ENCODE measurements around the gene DSCAML1.

The DSCAML1 gene

DNA sequence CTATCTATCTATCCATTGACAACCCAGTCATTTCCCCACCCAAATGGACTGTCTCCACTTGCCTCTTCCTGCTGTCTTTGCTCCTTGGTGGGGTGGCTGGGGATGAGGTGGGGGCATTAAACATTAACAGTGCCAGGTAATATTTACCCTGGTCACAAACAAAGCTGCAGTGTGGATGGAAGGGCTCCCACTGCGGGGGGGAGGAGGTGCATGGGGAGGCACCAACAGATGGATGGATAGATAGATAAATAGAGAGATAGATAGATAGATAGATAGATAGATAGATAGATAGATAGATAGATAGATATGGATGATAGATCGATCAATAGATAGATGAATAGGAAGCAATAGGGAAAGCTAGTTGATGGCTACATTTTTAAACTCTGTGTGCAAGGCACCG lies 29.8 kb upstream of the DSCAML1 start:
- Mint-ChIP-seq H3K27ac (peak overlapping the region; percentile 7), H3K4me1 (peaks cover 9% of the 10 kb centered on the region), H3K27me3 (peaks cover 13% of the 10 kb centered on the region), H3K9me3 (no peaks in the 10 kb centered on the region), H3K36me3 (no peaks in the 10 kb centered on the region), H3K4me3 (no peak overlapping the region)
- DNase-seq (ENCODE audit: low spot score in 2 of 2) = no peak
- no peak for ATAC-seq (ENCODE audit: low read depth)

DNA sequence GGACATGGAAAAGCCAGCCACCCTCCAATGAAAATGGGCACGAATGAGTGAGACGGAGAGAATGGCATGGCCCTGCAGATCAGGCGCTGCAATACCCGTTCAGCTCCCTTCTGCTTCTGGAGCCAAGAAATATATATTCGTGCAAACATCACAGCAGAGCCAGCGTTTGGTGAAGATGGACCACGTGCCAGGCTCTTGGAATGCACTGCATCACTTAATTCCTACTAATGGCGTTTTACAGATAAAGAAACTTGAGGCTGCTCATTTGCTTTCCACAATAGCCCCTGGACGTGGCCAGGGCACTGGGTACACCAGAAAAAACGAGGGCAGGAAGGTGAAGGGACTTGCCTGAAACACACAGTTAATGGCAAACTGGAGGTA lies 29.2 kb upstream of the DSCAML1 start:
- DNase-seq (ENCODE audit: low spot score in 2 of 2) (no peak), ATAC-seq (ENCODE audit: low read depth) (no peak)
- no peaks in the 10 kb centered on the region for H3K9me3 Mint-ChIP-seq
- no peak overlapping the region for H3K4me3 Mint-ChIP-seq
- H3K4me1 Mint-ChIP-seq = peaks cover 9% of the 10 kb centered on the region
- peaks cover 15% of the 10 kb centered on the region for H3K27me3 Mint-ChIP-seq
- H3K36me3 Mint-ChIP-seq = no peaks in the 10 kb centered on the region
- H3K27ac Mint-ChIP-seq = no peak overlapping the region

DNA sequence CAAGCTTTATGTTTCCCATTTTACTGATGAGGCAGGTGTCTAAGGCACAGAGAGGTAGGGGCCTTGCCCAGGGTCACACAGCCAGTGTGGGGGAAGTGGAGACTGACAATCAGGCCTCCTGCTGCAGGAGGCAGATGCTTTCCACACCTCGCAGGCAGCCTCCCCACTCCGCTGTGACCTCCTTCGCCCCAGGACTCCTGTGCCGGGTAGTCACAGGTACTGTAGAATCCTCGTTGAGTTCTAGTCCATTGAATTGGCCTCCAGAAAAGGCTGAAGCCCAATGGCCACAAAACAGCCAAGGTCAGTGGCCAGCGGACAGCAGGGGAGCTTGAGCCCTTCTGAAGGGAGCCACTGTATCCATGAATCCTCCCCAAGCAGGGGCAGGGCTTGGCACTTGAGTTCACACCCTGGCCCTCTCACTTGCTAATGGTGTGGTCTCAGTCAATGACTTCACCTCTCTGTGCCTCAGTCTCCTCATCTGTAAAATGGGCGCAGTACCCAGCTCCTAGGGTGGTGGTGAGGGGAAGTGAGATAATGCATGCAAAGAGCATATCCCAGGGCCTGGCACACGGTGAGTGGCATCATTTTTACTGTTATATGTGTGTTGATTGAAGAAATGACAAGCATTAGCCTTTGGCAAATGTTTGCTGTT lies 28.6 kb upstream of the DSCAML1 start:
- H3K27me3 Mint-ChIP-seq = peaks cover 12% of the 10 kb centered on the region
- H3K4me1 Mint-ChIP-seq = peaks cover 6% of the 10 kb centered on the region
- ATAC-seq (ENCODE audit: low read depth) (no peak), DNase-seq (ENCODE audit: low spot score in 2 of 2) (no peak)
- H3K4me3 Mint-ChIP-seq = no peak overlapping the region
- no peaks in the 10 kb centered on the region for H3K9me3 Mint-ChIP-seq
- no peak overlapping the region for H3K27ac Mint-ChIP-seq
- no peaks in the 10 kb centered on the region for H3K36me3 Mint-ChIP-seq

DNA sequence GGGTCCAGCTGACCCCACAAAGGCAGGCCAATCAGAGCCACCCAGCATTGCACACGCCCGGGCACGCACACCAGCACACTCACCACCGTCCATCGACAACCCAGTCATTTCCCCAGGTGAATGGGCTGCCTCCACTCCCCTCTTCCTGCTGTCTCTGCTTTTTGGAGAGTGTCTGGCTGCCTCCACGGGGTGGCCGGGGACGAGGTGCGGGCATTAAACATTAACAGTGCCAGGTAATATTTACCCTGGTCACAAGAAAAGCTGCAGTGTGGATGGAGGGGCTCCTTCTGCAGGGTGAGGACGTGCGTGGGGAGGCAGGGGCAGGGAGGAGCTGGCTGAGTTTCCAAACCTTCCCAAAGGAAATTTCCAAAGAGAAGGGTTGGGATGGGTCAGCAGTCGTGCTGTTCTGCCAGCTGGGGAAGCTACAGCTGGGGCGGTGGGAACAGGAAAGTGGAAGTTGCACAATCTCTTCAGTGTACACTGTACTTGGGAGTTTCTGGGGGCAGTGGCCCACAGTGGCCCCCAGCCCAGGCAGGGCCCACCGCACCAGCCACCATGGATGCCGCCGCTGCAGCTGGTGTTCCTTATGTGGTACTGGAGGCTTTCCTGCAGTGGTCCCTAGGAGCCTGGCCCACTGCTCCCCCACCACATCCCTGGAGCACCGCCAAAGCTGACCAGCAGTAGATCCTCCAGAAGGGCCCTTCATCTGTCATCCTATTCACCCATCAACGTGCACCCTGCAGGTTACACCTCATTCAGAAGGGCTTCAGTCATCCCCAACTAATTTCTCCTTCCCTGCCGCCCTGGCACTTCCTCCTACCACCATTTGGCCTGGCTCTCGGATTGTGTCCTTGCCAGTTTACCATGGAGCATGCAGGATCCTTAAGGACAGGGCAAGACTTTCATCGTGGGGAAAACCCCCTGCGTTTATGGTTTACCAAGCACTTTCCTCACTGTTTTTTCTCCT lies 27.8 kb upstream of the DSCAML1 start, which contains the start of gene FXYD2:
FXYD2 (minus strand) TSS at position 174 of the 967 bp plus-strand sequence; CDS start at position 108, 66 bp downstream.
- Mint-ChIP-seq H3K9me3 (no peaks in the 10 kb centered on the region), H3K4me1 (peaks cover 8% of the 10 kb centered on the region), H3K4me3 (no peak within 1 kb of the TSS), H3K27ac (no peak within 1 kb of the TSS), H3K36me3 (no peaks in the 10 kb centered on the region), H3K27me3 (peaks cover 7% of the 10 kb centered on the region)
- no peak for DNase-seq (ENCODE audit: low spot score in 2 of 2)
- no peak for ATAC-seq (ENCODE audit: low read depth)

DNA sequence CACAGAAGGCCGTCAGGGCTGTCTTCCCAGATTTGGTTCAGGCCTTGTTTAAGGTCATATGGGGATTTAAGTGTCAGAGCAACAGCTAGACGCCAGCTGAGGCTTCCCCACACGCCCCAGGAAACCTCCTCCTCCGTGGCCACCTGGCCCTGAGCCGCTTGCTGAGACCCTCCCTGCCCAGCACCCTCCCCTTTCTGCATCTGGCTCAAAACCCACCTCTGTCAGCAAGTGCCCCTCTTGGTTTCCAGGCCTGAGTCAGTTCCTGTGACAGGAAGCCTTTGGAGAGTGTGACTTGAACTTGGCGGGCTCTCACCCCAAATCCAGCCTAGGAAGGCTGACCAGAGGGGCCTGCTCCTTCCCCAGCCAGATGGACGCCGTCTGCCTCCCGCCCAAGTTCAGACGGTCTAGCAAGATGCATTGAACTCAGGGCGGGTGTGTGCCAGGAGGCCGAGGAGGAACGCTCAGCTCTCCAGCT lies 27.0 kb upstream of the DSCAML1 start:
- H3K9me3 Mint-ChIP-seq = no peaks in the 10 kb centered on the region
- H3K27me3 Mint-ChIP-seq = peaks cover 7% of the 10 kb centered on the region
- no peak for ATAC-seq (ENCODE audit: low read depth)
- no peaks in the 10 kb centered on the region for H3K36me3 Mint-ChIP-seq
- DNase-seq (ENCODE audit: low spot score in 2 of 2) = no peak
- no peak overlapping the region for H3K27ac Mint-ChIP-seq
- H3K4me3 Mint-ChIP-seq = no peak overlapping the region
- H3K4me1 Mint-ChIP-seq = peaks cover 8% of the 10 kb centered on the region

DNA sequence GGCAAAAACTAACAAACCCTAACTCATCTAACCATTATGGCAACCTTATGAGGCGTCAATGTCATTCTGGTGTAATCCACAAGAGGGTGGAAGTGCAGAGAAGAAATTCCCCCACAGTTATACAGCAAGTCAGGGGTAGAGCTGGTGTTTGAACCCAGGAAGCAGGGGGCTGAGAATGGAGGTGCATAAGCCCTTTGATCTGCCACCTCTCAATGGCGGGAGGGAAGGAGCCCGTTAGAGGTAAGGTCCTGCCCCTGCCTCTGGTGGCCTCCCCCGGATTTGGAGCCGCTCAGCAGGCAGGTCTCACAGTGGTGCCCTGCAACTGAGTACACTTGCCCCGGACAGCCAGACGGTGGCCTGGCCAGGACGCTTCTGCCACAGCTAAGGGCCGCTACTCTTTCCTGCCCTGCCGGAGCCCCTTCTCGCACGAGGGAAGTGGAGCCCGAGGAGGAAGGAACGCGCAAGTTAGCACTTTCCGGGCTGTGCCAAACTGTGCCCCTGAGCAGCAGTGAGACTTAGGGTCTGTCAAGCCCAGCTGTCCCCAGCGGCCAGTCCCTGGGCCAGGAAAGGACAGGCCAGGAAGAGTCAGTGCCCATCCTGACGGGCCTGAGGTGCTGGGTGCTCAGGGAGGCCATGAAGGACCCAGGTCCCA lies 26.4 kb upstream of the DSCAML1 start:
- Mint-ChIP-seq H3K9me3 (no peaks in the 10 kb centered on the region), H3K36me3 (no peaks in the 10 kb centered on the region), H3K4me3 (no peak overlapping the region), H3K4me1 (peaks cover 6% of the 10 kb centered on the region), H3K27ac (no peak overlapping the region), H3K27me3 (peaks cover 7% of the 10 kb centered on the region)
- DNase-seq (ENCODE audit: low spot score in 2 of 2) = no peak
- no peak for ATAC-seq (ENCODE audit: low read depth)

DNA sequence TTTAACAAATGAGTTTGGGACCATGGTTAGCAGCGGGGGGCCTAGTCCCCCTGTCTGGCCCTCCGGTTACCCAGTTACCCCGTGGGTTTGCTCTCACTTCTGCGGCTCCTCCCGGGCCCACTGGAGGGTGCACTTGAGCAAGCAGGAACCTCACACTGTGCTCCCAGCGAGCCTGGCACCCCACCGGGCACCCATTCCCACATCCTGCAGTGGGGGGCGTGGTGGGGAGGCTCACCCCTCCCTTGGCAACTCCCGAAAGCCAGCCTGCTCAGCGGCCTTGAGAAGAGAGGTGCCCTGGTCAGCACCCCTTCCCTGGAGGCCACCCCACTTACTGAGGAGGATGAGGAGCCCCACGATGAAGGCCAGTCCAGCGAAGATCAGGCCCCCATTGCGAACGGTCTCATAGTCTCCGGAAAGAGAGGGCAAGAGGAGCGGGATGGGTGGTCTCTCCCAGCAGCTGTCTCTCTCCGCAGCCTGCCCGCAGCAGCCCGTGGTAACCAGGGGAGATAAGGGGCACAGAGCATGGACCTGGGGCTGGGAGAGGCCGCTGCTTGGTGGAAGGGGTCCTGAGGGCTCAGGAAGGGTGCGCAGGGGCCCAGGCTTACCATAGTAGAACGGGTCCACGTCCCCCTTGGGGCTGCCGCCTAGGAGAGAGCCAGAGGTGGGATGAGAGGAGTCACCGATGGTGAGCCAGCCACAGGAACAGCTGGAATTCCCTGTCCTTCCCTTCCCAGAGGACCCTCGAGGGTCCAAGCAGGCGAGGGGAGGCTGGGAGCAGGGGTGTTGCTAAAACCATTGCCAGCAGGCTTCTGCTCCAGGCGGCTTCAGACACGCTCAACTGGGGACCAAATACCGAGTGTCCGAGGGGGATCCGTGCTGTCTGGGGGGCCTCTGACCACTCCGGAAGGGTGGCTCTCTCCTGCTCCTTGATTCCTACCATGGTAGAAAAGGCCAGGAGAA lies 25.3 kb upstream of the DSCAML1 start:
- ATAC-seq (ENCODE audit: low read depth) = peak; percentile 53
- Mint-ChIP-seq H3K27me3 (peaks cover 6% of the 10 kb centered on the region), H3K27ac (no peak overlapping the region), H3K36me3 (no peaks in the 10 kb centered on the region), H3K4me1 (peaks cover 9% of the 10 kb centered on the region), H3K9me3 (no peaks in the 10 kb centered on the region), H3K4me3 (no peak overlapping the region)
- peak; percentile 35 to 55 for DNase-seq (ENCODE audit: low spot score in 2 of 2)

DNA sequence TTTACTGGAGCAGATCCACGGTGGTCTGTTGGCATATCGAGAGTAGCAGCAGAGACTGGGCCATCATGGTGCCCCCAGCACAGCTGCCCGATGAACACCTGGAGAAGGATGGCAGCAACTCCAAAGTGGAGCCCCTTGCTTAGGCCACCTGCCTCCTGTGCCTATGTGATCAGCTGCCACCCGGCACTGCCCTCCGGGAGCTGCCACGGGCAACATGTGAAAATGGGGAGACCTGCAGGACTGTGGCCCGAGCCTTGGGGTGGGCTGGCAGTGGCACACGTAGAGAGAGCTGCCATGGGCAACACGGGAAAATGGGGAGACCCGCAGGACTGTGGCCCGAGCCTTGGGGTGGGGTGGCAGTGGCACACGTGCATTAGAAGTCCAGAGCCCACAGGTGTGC lies 24.4 kb upstream of the DSCAML1 start:
- no peak overlapping the region for H3K27ac Mint-ChIP-seq
- no peak for DNase-seq (ENCODE audit: low spot score in 2 of 2)
- peaks cover 14% of the 10 kb centered on the region for H3K4me1 Mint-ChIP-seq
- H3K4me3 Mint-ChIP-seq = no peak overlapping the region
- no peaks in the 10 kb centered on the region for H3K36me3 Mint-ChIP-seq
- H3K27me3 Mint-ChIP-seq = peaks cover 4% of the 10 kb centered on the region
- no peak for ATAC-seq (ENCODE audit: low read depth)
- H3K9me3 Mint-ChIP-seq = no peaks in the 10 kb centered on the region

DNA sequence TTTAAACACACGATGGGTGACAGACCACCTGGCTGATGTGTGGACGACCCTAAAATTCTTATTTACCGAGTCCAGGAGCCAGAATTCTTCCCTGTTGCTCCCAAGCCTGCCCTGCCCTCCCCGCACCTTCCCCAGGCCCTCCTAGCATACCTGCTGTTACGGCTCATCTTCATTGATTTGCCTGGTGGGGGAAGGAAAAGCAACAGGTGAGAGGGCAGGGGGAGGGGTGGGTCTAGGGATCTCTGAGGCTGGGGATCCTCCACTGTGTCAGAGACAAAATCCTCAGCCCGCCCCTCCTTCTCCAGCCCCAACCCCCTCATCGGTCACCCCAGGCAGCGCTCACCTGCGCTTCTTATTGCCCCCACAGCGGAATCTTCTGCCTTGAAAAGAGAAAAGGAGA lies 23.5 kb upstream of the DSCAML1 start:
- Mint-ChIP-seq H3K4me1 (peaks cover 23% of the 10 kb centered on the region), H3K36me3 (no peaks in the 10 kb centered on the region), H3K4me3 (no peak overlapping the region), H3K27ac (no peak overlapping the region), H3K9me3 (no peaks in the 10 kb centered on the region), H3K27me3 (peaks cover 4% of the 10 kb centered on the region)
- ATAC-seq (ENCODE audit: low read depth) (no peak), DNase-seq (ENCODE audit: low spot score in 2 of 2) (no peak)

DNA sequence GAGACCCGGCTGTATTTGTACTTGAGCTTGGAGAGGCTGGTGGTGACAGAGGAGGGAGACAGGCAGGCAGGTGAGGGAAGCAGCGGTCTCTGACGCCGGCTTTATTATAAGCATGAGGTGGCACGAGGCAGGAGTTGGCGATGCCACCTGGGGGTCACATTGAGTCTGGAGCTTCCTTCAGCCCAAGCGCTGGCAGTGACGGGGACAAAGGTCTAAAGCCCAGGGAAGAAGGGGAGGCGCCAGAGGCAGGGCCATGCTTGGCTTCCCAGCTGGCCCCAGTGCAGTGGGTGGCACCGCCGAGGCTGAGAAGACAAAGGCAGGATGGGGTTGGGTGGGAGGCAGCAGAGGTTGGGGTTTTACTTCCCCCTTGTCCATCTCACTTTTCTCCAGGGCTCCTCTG lies 23.1 kb upstream of the DSCAML1 start:
- Mint-ChIP-seq H3K27me3 (peaks cover 4% of the 10 kb centered on the region), H3K36me3 (no peaks in the 10 kb centered on the region), H3K4me1 (peaks cover 27% of the 10 kb centered on the region), H3K27ac (no peak overlapping the region), H3K9me3 (no peaks in the 10 kb centered on the region), H3K4me3 (no peak overlapping the region)
- no peak for ATAC-seq (ENCODE audit: low read depth)
- DNase-seq (ENCODE audit: low spot score in 2 of 2) = no peak

DNA sequence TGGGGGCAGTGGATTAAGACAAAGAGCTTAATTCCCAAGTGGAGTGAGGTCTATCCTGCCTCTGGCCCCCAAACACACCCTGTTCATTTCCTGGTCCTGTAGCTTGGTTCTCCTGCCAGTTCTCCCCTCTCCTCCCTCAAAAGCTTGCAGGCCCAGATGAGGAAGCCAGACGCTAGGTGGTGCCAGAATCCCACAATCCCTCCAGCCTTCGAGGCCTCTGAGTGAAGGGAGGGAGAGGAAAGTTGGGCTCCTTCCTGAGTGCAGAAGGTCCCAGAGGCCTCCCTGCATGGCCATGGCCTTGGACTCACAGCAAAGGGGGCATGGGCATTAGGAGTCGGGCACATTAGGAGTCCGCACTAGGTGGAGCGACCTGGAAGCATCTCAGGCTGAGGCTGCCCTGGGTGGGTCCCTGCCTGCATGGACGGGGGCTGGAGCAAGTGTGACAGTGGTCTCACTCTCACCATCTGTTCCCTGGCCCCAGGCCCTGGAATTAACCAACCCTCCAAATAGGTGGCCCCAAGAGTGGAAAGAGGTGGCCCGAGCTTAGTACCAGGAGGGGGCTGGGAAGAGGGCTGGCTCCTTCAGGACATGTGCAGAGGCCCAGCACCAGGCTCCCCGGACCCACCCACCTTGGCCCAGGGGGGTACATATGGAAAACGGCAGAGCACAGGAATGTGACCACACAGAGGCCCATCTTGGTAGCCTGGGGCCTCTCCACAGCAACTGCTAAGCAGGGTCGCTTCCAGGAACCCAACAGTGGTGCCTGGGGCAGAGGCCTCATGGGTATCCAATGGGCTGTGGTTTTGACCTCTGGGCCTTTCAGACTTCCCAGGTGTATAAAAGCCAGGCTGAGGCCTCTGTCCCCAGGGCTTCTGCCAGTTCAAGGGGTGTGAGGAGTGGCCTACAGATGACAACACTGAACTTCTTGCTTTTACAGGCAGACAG lies 22.4 kb upstream of the DSCAML1 start:
- ATAC-seq (ENCODE audit: low read depth) (no peak), DNase-seq (ENCODE audit: low spot score in 2 of 2) (no peak)
- H3K4me3 Mint-ChIP-seq = no peak overlapping the region
- H3K4me1 Mint-ChIP-seq = peaks cover 33% of the 10 kb centered on the region
- H3K27ac Mint-ChIP-seq = no peak overlapping the region
- no peaks in the 10 kb centered on the region for H3K9me3 Mint-ChIP-seq
- no peaks in the 10 kb centered on the region for H3K36me3 Mint-ChIP-seq
- peaks cover 4% of the 10 kb centered on the region for H3K27me3 Mint-ChIP-seq

DNA sequence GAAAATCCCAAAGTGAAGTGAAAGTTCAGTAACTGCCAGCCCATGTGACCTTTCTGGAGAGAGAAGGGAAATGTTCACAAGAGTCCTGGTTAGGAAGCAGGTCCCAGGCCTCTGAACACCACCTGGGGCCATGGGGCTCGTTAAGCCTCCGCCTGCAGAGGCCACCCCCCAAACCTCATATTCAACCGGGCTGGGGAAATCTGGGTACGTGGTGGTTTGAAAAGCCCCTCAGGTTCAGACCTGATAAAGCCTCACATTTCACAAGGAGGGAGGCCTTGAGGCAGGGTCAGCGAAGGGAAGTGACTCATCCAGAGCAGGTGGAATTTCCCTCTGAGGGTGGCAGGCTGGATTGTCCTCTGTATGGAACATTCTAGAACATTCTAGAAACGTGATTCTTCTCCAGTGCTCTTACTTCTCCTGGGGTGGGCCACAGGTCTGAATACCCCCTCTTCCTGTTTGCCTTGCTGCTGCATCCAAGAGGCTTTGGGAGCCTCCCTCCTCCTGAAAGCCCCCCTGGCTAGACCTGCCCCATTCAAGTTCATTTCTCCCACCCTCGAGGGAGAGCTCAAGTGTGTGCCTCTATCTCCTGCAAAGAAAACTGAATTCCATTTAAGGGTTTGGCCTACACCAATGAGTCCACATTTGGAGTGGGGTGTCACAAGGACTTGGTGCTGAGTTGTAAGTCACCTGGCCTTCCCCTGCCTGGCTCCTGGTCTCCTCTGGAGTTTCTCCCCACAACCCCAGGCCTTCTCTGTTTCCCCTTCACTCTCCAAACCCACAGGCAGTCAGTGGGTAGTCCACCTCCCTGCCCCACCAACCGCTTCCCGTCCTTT lies 21.2 kb upstream of the DSCAML1 start:
- DNase-seq (ENCODE audit: low spot score in 2 of 2) = no peak
- Mint-ChIP-seq H3K4me1 (peaks cover 36% of the 10 kb centered on the region), H3K4me3 (no peak overlapping the region), H3K27me3 (peaks cover 4% of the 10 kb centered on the region), H3K9me3 (no peaks in the 10 kb centered on the region), H3K27ac (peak overlapping the region; percentile 95), H3K36me3 (no peaks in the 10 kb centered on the region)
- no peak for ATAC-seq (ENCODE audit: low read depth)

All from memory B cell (primary cell).